Astrocyte (in vitro differentiated cells and primary cell): ENCODE results near the gene CNOT10.

Source experiments
- EZH2 ChIP-seq: IDR thresholded peaks from 2 replicates; pipeline ENCODE4 v1.6.1; 2012; ENCODE audit warnings: mild to moderate bottlenecking, low read length, inconsistent platforms; ENCODE audit not compliant: insufficient read depth
- TF ChIP-seq, protein P1 (sequence below): IDR thresholded peaks from 2 replicates; pipeline ENCODE4 v1.5.1; 2011; ENCODE audit warnings: low read depth, mild to moderate bottlenecking, inconsistent platforms, low read length, moderate library complexity; ENCODE audit not compliant: insufficient read depth

DNA sequence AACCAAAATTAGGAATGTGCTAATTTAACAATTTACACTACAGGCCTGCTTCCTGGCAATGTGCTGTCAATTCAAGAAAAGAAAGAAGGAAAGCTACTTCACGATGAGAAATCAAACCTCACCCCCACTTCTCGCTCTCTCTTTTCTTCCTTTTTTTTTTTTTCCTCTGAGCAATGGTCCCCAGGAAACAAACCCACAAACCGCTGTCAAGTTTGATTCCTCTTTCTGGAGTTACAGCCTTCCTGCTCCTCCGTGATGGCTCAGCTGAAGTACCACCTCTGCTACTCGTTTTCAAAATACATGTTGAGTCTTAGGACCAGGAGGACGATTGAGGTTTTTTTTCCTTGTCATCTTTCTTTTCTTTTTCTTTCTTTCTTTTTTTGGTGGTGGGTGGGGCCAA, 129.4 kb downstream of the CNOT10 start:
- TF ChIP-seq, protein P1, sequence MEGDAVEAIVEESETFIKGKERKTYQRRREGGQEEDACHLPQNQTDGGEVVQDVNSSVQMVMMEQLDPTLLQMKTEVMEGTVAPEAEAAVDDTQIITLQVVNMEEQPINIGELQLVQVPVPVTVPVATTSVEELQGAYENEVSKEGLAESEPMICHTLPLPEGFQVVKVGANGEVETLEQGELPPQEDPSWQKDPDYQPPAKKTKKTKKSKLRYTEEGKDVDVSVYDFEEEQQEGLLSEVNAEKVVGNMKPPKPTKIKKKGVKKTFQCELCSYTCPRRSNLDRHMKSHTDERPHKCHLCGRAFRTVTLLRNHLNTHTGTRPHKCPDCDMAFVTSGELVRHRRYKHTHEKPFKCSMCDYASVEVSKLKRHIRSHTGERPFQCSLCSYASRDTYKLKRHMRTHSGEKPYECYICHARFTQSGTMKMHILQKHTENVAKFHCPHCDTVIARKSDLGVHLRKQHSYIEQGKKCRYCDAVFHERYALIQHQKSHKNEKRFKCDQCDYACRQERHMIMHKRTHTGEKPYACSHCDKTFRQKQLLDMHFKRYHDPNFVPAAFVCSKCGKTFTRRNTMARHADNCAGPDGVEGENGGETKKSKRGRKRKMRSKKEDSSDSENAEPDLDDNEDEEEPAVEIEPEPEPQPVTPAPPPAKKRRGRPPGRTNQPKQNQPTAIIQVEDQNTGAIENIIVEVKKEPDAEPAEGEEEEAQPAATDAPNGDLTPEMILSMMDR: no peak
- TF ChIP-seq EZH2: no peak
